Stimulated activated CD4-positive, alpha-beta T cell treated with anti-CD3 and anti-CD28 coated beads, Interleukin-12 subunit alpha, Interleukin-12 subunit beta, amount 100 ng/mL, for 24 hours (primary cell): ENCODE data around the gene OPCML.

ENCODE experiments used
- DNase-seq, 2 experiments: peaks; one replicate each; pipeline ENCODE4 v3.0.0-alpha.2; 2020; ENCODE audit warnings: low read depth in 2 of 2

Gene OPCML

DNA sequence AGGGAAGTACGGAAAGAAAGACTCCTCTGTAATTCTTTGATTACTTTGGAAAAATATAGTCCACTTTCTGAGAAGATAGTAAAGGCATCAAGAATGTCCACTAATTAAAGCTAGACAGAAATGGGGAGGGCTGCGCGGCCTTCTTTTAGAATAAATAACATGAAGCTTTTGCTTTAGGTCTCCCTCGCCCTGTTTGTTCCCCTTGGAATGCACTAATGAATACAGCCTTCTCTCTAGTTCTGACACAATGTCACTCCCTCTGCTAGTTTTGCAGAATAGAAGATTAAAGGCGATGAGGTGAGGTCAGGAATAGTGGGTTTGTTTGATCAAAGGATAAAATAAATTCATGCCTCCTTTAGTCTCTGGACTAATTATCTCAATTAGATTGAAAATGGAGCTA lies 543.9 kb downstream of the OPCML start:
- DNase-seq: no peak

DNA sequence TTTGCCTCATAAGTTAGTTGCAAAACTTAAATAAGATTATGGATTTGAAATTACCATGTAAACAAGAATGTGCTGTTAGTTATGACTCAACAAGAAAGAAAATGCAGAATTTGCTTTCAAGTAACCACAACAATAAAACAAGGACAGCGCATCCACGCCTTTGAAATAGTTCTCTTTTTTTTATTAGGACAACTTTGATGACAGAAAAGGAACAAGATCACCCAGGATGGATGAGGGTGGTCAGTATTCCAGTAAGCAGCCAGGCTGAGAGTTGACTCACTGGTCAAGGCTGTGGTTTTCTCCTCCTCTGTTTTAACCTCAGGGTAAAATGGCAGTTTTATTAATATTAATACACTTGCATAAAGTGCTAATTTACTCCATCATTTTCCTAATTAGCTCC lies 544.4 kb downstream of the OPCML start:
- no peak for DNase-seq

DNA sequence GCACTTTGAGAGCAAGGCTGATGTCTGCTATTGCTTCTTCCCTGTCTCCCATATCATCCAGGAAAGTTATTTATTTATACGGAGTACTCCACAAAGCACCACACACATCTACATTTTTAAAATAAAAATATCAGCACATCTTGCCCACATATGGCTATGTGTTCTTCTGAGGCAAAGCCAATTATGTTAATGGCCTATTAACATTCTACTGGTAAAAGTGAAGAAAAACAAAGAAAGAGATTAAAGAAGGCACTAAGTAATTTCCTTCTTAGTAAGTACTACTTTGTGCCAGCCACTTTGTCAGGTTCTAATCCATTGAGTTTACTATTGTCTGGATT lies 548.7 kb downstream of the OPCML start:
- DNase-seq: no peak

DNA sequence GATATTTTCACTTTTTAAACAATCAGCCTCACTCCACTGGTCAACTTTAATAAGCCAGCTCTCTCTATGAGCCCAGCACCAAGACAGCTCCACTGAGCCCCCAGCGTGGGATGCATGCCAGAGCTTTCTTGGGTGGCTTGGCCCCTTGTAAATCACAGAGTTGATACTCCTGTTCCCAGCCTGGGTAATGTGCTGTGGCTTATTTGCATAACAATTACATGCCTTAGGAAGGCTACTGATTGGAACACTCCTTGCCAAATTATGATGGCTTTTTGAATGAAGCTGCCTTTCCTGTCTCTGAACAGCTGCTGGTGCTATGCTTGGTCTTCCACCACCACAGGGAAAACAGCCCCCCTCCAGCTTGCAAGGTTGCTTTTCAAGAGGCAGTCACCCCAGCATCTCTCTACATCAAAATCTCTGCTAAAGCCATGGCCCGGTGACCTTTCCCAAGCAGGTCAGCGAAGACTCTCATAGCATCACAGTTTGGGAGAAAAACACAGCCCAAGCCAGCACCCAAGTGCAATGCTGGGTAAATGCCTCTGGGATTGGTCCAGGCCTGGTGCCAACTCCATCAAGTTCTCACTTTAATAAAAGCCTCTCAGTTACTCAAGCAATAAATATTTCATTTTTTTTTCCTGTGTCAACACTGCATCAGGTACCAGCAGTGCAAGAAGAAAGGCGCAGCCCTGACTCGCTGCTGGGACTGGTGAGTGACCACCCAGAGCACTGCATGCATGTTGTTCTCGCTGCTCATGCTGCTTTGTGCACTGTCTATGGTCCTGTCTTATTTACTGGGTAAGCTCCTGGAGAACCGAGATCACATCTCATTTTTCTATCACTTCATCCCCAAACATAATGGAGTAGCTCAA lies 549.3 kb downstream of the OPCML start:
- DNase-seq: no peak

DNA sequence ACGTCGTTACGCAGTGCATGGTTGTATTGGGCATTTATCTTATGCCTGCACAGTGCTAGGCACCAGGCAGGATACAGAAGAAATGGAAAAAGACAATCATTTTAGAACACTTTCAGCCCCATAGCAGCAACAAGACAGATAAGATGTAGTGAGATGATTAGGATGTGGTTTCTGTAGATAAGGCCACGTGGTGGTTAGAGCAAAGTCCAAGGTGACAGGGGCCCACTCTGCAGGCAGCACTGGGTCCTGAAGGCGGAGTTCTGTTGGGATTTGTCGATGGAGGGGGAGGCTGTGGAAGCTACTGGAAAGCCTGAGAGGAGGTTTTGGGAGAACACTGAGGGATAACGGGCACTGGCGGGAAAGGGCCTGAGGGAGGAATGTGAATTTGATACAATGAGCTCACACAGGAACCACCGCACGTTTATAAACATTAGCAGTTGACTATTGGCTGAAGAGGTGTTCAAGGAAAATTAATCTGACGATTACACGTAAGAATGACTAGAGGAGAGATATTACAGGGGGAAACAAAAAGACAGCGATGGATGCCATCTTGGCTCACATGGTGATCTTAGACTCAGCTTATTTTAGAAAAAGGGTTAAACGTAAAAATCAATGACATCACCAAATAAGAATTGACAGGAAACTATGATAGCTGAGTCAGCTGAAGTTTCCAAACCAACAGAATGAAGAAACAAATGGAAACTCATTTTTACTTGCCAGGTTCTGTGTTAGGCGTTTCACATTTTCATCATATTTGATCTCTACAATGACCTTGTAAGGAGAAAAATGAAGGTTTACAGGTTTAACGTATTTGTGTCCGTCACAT lies 551.0 kb downstream of the OPCML start:
- DNase-seq: no peak

DNA sequence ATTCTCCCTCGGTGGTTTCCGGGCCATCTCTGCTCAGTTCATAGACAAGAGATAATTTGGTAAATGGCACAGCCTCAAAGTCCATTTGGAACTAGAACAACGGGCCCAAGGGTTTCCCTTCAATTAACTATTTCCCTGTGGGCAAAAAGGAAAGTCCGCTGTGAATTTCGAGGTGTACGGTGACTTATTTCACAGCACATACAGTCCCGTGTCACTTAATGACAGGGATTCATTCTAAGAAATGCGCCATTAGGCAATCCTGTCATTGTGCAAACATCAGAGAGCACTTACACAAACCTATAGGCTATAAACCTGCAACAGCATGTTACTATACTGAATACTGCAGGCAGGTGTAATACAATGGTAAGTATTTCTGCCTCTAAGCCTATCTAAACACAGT lies 551.6 kb downstream of the OPCML start:
- DNase-seq: no peak

DNA sequence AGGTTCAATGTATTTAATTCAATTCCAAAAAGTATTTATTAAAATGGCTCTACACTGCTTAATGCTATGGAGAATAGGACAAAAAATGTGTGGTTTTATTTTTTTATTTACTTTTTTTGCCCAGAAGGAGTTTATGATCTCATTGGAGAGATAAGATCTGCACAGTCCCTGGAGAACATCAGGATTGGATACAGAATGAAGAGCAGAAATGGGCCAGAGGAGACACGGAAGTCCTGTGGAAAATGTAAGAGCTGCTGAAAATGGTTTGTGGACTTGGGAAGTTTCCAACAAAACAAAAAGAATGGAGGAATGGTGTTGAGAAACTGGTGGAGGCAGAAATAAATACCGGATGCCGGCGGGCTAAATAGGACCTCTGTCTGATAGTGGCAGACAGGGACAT lies 554.6 kb downstream of the OPCML start:
- DNase-seq: no peak

DNA sequence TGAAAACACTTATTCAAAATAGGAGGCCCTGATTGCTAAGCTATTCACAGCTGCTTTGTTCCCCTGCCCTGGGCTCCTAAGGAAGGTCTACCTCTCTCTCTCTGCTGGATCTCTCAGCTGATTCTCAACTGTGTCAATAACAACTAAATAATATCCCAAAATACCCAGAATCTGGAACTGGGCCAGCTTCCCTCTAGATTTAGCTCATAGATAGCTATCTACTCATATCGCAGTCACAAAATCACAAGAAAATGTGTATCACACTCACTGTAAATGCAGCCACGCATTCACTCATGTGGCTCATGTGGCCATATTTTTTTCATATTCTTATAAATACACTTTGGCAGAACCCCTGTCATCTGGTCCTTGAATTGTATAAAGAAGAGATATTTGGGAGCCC lies 555.1 kb downstream of the OPCML start:
- no peak for DNase-seq

DNA sequence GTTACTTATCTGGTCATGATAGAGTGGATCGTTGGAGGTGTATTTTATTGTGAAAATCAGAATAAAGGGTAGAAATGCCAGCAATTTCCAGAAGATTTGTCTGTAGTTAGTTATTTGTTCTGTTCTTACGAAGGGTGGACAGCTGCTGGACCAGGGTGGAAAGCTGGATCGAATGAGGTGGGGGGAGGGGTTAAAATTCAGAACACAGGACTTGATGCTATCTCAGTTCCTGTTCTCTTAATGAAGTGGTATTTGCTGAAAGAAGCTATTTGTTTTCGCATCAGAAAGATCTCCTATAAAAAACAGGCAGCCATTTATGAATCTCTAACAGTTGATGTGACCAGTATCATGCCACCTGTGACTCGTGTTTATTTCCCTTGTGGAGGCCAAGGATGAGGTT lies 556.2 kb downstream of the OPCML start:
- DNase-seq: no peak

DNA sequence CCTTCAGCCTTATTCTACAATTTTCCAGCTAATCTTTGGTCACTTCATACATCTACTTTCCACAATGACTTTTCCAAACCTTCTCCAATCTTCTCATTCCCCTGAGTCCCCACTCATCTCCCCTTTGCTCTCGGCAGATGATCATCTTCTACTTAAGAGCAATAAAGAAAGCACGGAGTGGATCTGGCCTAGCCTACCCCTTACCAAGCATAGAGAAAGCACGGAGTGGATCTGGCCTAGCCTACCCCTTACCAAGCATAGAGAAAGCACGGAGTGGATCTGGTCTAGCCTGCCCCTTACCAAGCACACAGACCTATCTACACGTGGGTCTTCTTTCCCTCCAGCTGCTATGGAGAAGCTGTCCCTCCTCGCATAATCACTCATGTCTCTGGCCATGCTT lies 558.6 kb downstream of the OPCML start:
- DNase-seq: no peak

DNA sequence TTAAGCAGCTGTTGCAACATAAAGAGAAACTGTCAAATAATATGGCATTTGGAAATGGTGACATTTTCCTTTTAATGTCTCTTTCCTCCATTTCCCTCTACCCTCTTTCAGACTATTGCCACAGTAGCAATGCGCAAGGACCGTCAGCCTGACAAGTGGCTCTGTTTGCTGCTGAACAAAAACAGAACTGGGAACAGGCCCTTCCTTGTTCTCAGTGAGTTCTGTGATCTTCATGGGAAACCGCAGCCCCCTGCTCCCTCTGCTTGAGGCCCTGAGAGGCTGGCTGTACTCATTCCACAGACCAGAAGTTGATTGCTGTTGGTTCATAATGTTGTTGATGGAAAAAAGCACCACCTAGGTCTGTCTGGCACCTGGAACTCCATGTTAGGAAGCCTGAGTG lies 559.7 kb downstream of the OPCML start:
- no peak for DNase-seq

DNA sequence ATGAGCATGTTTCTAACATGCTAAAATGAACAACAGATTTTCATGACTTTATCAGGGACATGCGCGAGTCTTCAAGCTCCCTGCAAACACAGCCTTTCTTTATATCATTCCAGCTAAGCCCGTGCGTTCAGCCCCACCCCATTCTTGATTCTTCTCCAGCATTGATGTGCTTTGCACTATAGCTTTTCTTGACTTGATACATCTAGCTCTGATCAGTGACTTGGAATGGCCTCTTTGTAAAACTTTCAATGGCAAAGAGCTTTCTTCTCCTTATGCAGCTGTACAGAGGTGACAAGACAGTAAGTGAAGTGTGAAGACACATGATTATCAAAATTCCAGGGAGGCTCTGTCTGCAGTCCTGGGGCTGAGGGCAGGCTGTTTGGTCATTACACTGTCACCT lies 561.0 kb downstream of the OPCML start:
- no peak for DNase-seq

DNA sequence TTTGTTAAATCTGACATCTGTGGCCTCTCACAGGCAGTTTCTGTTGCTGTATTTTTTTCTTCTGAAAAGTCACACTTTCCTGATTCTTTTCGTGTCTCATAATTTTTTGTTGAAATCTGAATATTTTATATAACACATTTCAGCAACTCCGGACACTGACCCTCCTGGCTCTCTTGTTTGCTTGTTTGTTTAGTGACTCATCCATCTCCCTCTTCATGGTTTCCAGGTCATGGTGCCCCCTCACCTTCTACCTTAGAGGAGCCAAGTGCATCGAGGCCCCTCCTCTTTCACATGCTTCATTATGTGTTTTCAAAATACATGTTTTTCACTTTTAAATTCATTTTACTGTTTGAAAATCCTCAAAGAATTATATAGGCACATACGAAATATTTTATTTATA lies 562.4 kb downstream of the OPCML start:
- DNase-seq: no peak

DNA sequence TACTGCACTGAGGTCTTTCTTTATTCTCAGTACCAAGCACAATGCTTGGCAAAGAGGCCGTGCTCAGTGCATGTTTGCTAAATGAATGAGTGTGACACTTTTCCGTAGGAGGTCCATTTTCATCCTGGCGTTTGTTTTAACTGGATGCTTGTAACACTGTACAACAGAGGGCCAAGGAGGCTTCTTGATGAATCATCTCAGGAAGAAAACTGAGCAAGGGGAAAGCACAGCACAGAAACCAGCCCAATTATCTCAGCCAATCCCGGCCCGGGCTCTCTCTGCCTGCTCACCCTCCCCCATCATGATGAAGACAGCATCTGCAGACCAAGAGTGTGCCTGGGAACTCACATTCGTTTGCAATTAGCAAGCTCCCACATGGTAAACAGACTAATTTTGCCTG lies 570.3 kb downstream of the OPCML start:
- no peak for DNase-seq

DNA sequence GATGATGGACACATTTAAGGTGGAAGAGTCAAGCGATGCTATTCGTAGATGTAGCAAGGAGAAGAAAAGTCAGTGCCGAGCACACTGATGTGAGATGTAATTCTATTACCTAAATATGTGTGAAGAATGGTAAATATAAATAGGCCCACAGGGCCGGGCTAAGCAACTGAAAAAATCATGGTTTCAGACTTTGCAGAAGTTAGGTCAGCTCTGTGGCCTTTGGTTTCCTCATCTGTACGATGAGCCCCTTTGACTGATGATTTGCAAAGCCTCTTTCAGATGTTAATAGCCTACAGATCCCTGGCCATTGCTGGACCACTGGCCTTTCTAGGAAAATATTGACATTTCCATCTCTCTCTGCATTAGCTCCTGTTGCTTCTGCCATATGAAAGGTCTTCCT lies 570.8 kb downstream of the OPCML start:
- no peak for DNase-seq

DNA sequence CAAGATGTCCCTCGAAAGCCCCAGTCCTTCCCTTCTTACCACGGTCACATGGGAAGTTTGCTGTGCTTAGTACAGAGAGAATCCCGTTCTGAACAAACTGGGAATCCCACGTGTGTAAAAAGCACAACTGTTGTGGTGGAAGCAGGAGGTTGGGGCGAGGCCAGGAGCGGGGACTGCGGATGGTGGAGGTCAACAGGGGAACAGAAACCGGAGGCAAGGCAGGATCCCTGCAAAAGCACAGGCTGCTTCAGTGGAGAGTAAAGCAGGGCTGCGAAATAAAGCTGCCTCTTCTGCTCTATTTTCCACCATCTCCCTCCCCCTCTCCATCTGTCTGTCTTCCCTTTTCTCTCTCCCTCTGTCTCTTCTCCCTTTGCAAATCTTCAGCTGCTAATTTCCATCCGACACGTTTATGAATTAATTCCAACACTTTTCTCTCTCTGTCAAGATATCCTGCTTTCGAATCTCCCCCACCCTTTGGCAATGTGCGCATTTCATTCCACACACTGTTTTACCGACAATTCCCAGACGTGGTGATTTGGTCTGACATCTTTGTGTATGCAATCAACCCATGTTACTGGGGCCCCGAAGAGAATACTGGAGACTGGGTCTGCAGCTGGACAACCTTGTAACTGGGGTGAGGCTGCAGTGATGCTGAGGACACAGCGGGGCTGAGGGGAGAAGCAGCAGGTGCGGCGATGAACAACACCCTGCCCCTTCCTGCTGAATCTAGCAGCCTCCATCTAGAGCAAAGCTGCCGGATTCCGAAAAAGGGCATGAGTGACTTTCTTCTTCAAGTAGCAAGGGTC lies 571.8 kb downstream of the OPCML start:
- no peak for DNase-seq

DNA sequence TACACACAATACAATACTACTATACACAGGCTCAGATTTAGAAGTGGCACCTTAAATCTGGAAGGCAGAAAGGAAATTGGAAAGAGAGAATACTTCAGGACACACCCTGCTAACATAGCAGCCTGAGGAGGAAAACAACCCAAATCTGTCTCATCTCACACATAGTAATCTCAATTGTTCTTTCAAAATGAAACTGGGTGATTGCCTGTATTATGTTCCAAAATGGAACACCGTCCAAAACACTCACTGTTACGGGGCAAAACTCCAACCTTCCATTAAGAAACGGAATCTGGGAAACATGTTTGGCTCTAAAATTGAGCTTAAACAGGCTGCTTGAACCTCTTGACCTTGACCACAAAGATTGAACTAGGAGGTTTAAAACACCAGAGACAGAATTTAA lies 572.6 kb downstream of the OPCML start:
- DNase-seq: no peak

DNA sequence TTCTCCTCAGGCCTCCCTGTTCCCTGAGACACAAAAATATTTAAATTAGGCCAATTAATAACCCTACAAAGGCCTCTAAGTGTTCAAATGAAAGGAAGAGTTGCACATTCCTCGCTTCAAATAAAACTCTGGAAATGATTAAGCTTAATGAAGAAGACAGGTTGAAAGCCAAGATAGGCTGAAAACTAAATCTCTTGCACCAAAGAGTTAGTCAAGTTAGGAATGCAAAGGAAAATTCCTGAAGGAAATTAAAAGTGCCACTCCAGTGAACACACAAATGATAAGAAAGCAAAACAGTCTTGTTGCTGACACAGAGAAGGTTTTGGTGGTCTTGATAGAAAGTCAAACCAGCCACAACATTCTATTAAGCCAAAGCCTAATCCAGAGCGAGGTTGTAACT lies 574.4 kb downstream of the OPCML start:
- no peak for DNase-seq

DNA sequence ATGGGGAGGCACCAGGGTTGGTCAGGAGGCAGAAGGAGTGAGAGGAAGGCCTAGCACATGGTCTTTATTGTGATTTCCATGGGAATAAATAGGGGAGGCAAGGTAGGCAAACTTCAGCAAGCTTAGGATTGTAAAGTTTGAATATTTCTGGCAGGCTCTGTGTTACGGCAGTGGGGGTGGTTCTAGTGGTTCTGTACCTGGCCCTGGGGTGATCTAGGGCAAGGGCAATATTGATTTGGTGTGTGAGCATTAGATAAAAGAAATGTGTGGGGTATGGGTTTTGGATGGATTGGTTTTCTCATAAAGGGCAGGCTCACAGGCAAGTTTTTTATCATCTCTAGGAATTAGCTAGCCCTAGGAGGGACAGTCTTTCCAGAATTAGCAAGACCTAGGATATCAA lies 584.0 kb downstream of the OPCML start:
- DNase-seq: no peak

DNA sequence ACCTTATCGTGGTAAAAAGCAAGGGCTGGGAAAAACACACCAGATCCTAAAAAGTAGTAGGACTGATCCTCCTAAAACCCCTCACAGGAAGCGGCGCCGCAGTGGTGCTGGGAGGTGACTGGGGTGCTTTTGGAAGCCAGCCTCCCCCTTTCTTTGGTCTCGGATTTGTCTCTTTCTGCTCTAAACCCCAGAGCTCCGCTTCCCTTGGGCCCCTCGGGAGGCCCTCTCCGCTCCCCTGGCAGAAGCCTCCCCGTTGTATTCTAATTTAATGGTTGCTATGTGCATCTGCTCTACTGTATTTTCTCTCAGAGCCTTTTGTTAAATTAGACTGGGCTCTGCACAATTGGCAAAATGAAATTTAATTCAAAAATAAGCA lies 587.7 kb downstream of the OPCML start:
- DNase-seq: no peak

DNA sequence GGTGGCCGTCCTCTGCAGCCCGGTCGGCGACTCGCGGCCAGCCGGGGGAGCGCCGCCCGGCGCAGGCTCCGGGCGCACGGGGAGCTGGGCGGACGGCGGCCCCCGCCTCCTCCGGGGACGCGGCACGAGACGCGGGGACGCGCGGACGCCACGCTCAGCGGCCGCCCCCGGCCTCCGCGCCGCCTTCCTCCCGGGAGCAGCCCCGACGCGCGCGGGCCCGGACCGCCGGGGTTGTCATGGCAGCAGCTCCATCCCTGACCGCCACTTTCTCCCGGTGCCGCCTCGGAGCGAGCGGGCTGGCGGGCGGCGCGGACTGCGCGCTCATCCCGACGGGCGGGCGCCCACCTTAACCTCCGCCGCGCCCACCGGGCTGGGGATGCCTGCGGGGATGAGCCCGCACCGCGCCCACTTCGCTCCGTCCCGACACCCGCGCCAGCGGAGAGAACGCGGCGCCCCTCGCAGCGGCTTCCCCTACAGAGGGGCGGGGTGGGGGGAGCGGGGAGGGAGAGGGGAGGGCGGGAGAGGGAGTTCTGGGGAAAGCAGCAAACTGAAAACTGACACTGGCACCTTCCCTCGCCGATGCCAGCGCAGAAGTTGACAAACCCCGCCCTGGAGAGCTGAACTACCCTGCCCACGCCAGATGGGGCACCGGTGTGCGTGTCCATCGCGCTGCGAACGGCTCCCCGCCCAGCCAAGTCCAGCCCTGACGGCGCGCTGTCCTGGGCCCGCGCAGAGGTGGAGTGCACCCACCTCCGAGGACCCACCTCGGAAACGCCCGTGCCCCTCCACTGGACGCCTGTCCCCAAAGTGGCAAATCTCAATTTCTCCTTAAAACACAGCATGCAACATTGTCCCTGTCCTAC lies 588.4 kb downstream of the OPCML start:
- no peak for DNase-seq

DNA sequence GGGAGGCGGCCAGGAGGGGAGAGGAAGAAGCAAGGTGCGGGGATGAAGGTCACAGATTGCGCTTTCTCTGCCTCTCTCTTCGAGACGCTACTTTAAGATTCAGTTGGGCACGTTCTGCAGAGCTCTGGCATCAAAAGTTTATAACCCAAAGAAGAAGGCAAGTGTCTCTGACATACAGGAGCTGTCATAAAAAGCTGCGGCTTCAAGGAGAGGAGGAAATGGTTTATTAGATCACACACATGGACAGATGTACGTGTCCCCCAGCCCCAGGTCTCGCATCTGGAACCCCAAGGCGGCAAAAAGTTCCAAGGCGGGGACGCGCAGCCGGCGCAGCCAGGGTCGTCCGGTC lies 589.0 kb downstream of the OPCML start:
- no peak for DNase-seq
